Endothelial cell (in vitro differentiated cells): ENCODE results near the gene NOCT. TPM values are rescaled to one million over a fixed set of nuclear protein-coding genes. Genes with fewer than 3 reads are reported as not detected.

Experiments used
- DNase-seq: peaks from one replicate; pipeline ENCODE4 v3.0.0; 2021; ENCODE audit warnings: low spot score
- H3K27ac Mint-ChIP-seq: one replicate; pipeline ENCODE4 v1.8.0; 2021; ENCODE audit warnings: mixed read lengths, inconsistent platforms; ENCODE audit not compliant: unreplicated experiment
- H3K27me3 Mint-ChIP-seq: one replicate; pipeline ENCODE4 v1.8.0; 2021; ENCODE audit warnings: mild to moderate bottlenecking, moderate library complexity, mixed read lengths, inconsistent platforms; ENCODE audit not compliant: unreplicated experiment
- H3K36me3 Mint-ChIP-seq: one replicate; pipeline ENCODE4 v1.8.0; 2021; ENCODE audit warnings: mild to moderate bottlenecking, low read depth, mixed read lengths, inconsistent platforms; ENCODE audit not compliant: unreplicated experiment
- H3K4me1 Mint-ChIP-seq: one replicate; pipeline ENCODE4 v1.8.0; 2021; ENCODE audit warnings: mild to moderate bottlenecking, mixed read lengths, inconsistent platforms; ENCODE audit not compliant: unreplicated experiment
- H3K4me3 Mint-ChIP-seq: one replicate; pipeline ENCODE4 v1.8.0; 2021; ENCODE audit warnings: mild to moderate bottlenecking, mixed read lengths, inconsistent platforms; ENCODE audit not compliant: unreplicated experiment
- H3K9me3 Mint-ChIP-seq: one replicate; pipeline ENCODE4 v1.8.0; 2021; ENCODE audit warnings: mixed read lengths, inconsistent platforms; ENCODE audit not compliant: unreplicated experiment
- CTCF ChIP-seq: fragments of 200-600 bp; sonication (generic); IDR thresholded peaks from one replicate; pipeline ENCODE4 v1.5.0; 2021; ENCODE audit warnings: antibody characterized with exemption; ENCODE audit not compliant: unreplicated experiment
- total RNA-seq: library from RNA; stranded (reverse); fragmentation: NEBNext Ultra II Directional; extraction: Animal tissue kit (Norgen Biotek cat#: 25700); gene quantifications from one replicate; pipeline ENCODE4 v1.2.1, GENCODE V29; 2021; ENCODE audit not compliant: unreplicated experiment

Gene NOCT
- total RNA-seq, 1 donor from 2014 or later, result 9.3 TPM

GRCh38 chr4:139009702-139010101 is 5.9 kb upstream of the NOCT start:
- no peak for DNase-seq
- Mint-ChIP-seq H3K36me3 (no peaks in the 10 kb centered on the region), H3K4me3 (no peak overlapping the region), H3K27me3 (peaks cover 14% of the 10 kb centered on the region), H3K4me1 (peaks cover 13% of the 10 kb centered on the region), H3K9me3 (no peaks in the 10 kb centered on the region), H3K27ac (no peak overlapping the region)
- TF ChIP-seq CTCF, result no peak

- no peak for TF ChIP-seq CTCF
- H3K36me3 Mint-ChIP-seq, result no peaks in the 10 kb centered on the region
- H3K27ac Mint-ChIP-seq, result no peak overlapping the region
- no peak overlapping the region for H3K4me3 Mint-ChIP-seq
- no peak for DNase-seq
- peaks cover 20% of the 10 kb centered on the region for H3K27me3 Mint-ChIP-seq
- peaks cover 21% of the 10 kb centered on the region for H3K4me1 Mint-ChIP-seq
- H3K9me3 Mint-ChIP-seq, result no peaks in the 10 kb centered on the region
These were observed 4.2 kb upstream of the NOCT start for GRCh38 chr4:139011225-139011950.

- Mint-ChIP-seq H3K27me3 (peaks cover 17% of the 10 kb centered on the region), H3K4me3 (peak overlapping the region; percentile 89), H3K4me1 (peaks cover 34% of the 10 kb centered on the region), H3K9me3 (no peaks in the 10 kb centered on the region), H3K36me3 (no peaks in the 10 kb centered on the region), H3K27ac (peak overlapping the region; percentile 97)
- no peak for TF ChIP-seq CTCF
- no peak for DNase-seq
These were observed 961 bp upstream of the NOCT start for GRCh38 chr4:139014371-139015268.

- no peak for DNase-seq
- peaks cover 43% of the 10 kb centered on the region for H3K4me1 Mint-ChIP-seq
- no peak for TF ChIP-seq CTCF
These were observed 429 bp downstream of the NOCT start for GRCh38 chr4:139015948-139016471.

GRCh38 chr4:139017861-139018260 is 2.3 kb downstream of the NOCT start:
- Mint-ChIP-seq H3K4me1 (peaks cover 43% of the 10 kb centered on the region), H3K9me3 (no peaks in the 10 kb centered on the region), H3K27me3 (peaks cover 17% of the 10 kb centered on the region), H3K36me3 (no peaks in the 10 kb centered on the region), H3K27ac (no peak overlapping the region), H3K4me3 (peak overlapping the region; percentile 33)
- no peak for TF ChIP-seq CTCF
- DNase-seq, result no peak

More at GRCh38 chr4:139015948-139016471, 429 bp downstream of the NOCT start:
- Mint-ChIP-seq H3K9me3 (no peaks in the 10 kb centered on the region), H3K36me3 (no peaks in the 10 kb centered on the region), H3K27me3 (peaks cover 17% of the 10 kb centered on the region), H3K27ac (peak overlapping the region; percentile 93), H3K4me3 (peak overlapping the region; percentile 97)
